ENCODE measurements around the gene ACYP2. TPM values are rescaled to one million over a fixed set of nuclear protein-coding genes. Genes with fewer than 3 reads are reported as not detected.

Gene ACYP2
- total and polyA plus RNA-seq, 8 donors = 13.7 to 20.6 (median 16.2) TPM

GRCh38 chr2:54081574-54081973 lies 33.8 kb upstream of the ACYP2 start:
- intact Hi-C loops (cut with DNase I) = no loop called here
- no peaks in the 10 kb centered on the region for H3K27me3 ChIP-seq
- H3K4me3 ChIP-seq = no peak overlapping the region
- no peaks in the 10 kb centered on the region for H3K9me3 ChIP-seq
- TF ChIP-seq CTCF (IDR thresholded peaks at IDR 0.05) = no peak
- no peaks in the 10 kb centered on the region for H3K36me3 ChIP-seq
- no peak for ATAC-seq
- no peak overlapping the region for H3K27ac ChIP-seq
- DNase-seq = no peak
- H3K4me1 ChIP-seq = no peaks in the 10 kb centered on the region

GRCh38 chr2:54083021-54083420 lies 32.4 kb upstream of the ACYP2 start:
- Histone ChIP-seq H3K27me3 (no peaks in the 10 kb centered on the region), H3K27ac (no peak overlapping the region), H3K4me3 (no peak overlapping the region), H3K36me3 (no peaks in the 10 kb centered on the region), H3K9me3 (no peaks in the 10 kb centered on the region), H3K4me1 (no peaks in the 10 kb centered on the region)
- TF ChIP-seq CTCF (IDR thresholded peaks at IDR 0.05) = no peak
- intact Hi-C loops (cut with DNase I) = no loop called here
- no peak for DNase-seq
- ATAC-seq = no peak

- no peak for DNase-seq
- Histone ChIP-seq H3K36me3 (no peaks in the 10 kb centered on the region), H3K27me3 (no peaks in the 10 kb centered on the region), H3K4me3 (no peak overlapping the region), H3K27ac (no peak overlapping the region), H3K4me1 (no peaks in the 10 kb centered on the region), H3K9me3 (no peaks in the 10 kb centered on the region)
- intact Hi-C loops (cut with DNase I) = no loop called here
- no peak for TF ChIP-seq CTCF (IDR thresholded peaks at IDR 0.05)
- no peak for ATAC-seq
Observed at GRCh38 chr2:54083445-54083844, 32.0 kb upstream of the ACYP2 start.

- no peaks in the 10 kb centered on the region for H3K27me3 ChIP-seq
- no peak overlapping the region for H3K4me3 ChIP-seq
- peak; percentile 35 for ATAC-seq
- H3K9me3 ChIP-seq = no peaks in the 10 kb centered on the region
- H3K27ac ChIP-seq = no peak overlapping the region
- no peaks in the 10 kb centered on the region for H3K4me1 ChIP-seq
- no peak for TF ChIP-seq CTCF (IDR thresholded peaks at IDR 0.05)
- intact Hi-C loops (cut with DNase I) = no loop called here
- DNase-seq = no peak
- no peaks in the 10 kb centered on the region for H3K36me3 ChIP-seq
Observed at GRCh38 chr2:54084600-54084999, 30.8 kb upstream of the ACYP2 start.

GRCh38 chr2:54085069-54085468 lies 30.3 kb upstream of the ACYP2 start:
- no peaks in the 10 kb centered on the region for H3K9me3 ChIP-seq
- intact Hi-C loops (cut with DNase I) = no loop called here
- H3K27ac ChIP-seq = no peak overlapping the region
- ATAC-seq (no peak), DNase-seq (no peak)
- H3K36me3 ChIP-seq = no peaks in the 10 kb centered on the region
- H3K27me3 ChIP-seq = no peaks in the 10 kb centered on the region
- H3K4me1 ChIP-seq = no peaks in the 10 kb centered on the region
- H3K4me3 ChIP-seq = no peak overlapping the region
- no peak for TF ChIP-seq CTCF (IDR thresholded peaks at IDR 0.05)
